GM23248 (cell line): ENCODE data around the gene UPB1. TPM values are rescaled to one million over a fixed set of nuclear protein-coding genes. Genes with fewer than 3 reads are reported as not detected.

ENCODE experiments used
- DNase-seq: peaks from one replicate; pipeline ENCODE4 v3.0.0-alpha.2; 2015
- H2AFZ ChIP-seq: fragments of 200-600 bp; sonication (generic); 2 replicates; pipeline ENCODE4 v1.6.1; 2016; ENCODE audit warnings: antibody characterized with exemption
- H3F3A ChIP-seq: fragments of 200-600 bp; sonication (generic); 2 replicates; pipeline ENCODE4 v1.6.1; 2016; ENCODE audit warnings: mild to moderate bottlenecking, antibody characterized with exemption, mixed run types; ENCODE audit not compliant: insufficient read depth
- H3K27ac ChIP-seq: fragments of 200-600 bp; sonication (generic); 2 replicates; pipeline ENCODE4 v1.5.1; 2016; ENCODE audit warnings: mild to moderate bottlenecking
- H3K27me3 ChIP-seq: fragments of 200-600 bp; sonication (generic); replicated peaks from 2 replicates; pipeline ENCODE4 v1.6.1; 2016; ENCODE audit warnings: mild to moderate bottlenecking; ENCODE audit not compliant: insufficient read depth
- H3K36me3 ChIP-seq: fragments of 200-600 bp; sonication (generic); 2 replicates; pipeline ENCODE4 v1.6.1; 2016; ENCODE audit warnings: low read depth, mild to moderate bottlenecking
- H3K4me1 ChIP-seq: fragments of 200-600 bp; sonication (generic); 2 replicates; pipeline ENCODE4 v1.6.1; 2016; ENCODE audit warnings: mild to moderate bottlenecking; ENCODE audit not compliant: insufficient read depth
- H3K4me2 ChIP-seq: fragments of 200-600 bp; sonication (generic); one replicate; pipeline ENCODE4 v1.6.1; 2016; ENCODE audit warnings: mild to moderate bottlenecking; ENCODE audit not compliant: unreplicated experiment
- H3K4me3 ChIP-seq: fragments of 200-600 bp; sonication (generic); 2 replicates; pipeline ENCODE4 v1.5.1; 2016; ENCODE audit warnings: mild to moderate bottlenecking
- H3K79me2 ChIP-seq: fragments of 200-600 bp; sonication (generic); 2 replicates; pipeline ENCODE4 v1.6.1; 2016; ENCODE audit warnings: mild to moderate bottlenecking; ENCODE audit not compliant: insufficient read depth
- H3K9ac ChIP-seq: fragments of 200-600 bp; sonication (generic); 2 replicates; pipeline ENCODE4 v1.6.1; 2016; ENCODE audit warnings: mild to moderate bottlenecking
- H3K9me2 ChIP-seq: fragments of 200-600 bp; sonication (generic); 2 replicates; pipeline ENCODE4 v1.6.1; 2016; ENCODE audit warnings: mixed run types, mild to moderate bottlenecking, moderate library complexity; ENCODE audit not compliant: insufficient read depth
- H3K9me3 ChIP-seq: fragments of 200-600 bp; sonication (generic); one replicate; pipeline ENCODE4 v1.6.1; 2017; ENCODE audit warnings: low read depth
- H4K20me1 ChIP-seq: fragments of 200-600 bp; sonication (generic); 2 replicates; pipeline ENCODE4 v1.6.0; 2016; ENCODE audit not compliant: insufficient read depth
- EZH2 ChIP-seq: fragments of 200-600 bp; sonication (generic); IDR thresholded peaks from 2 replicates; pipeline ENCODE4 v1.6.1; 2018; ENCODE audit warnings: antibody characterized with exemption, mild to moderate bottlenecking; ENCODE audit not compliant: insufficient read depth, poor library complexity, severe bottlenecking
- EZH2phosphoT487 ChIP-seq: fragments of 200-600 bp; sonication (generic); IDR thresholded peaks from 2 replicates; pipeline ENCODE4 v1.6.1; 2018; ENCODE audit warnings: antibody characterized with exemption, moderate library complexity, mild to moderate bottlenecking, low read depth; ENCODE audit not compliant: insufficient read depth
- WGBS, 2 experiments: methylation state at CpG; one replicate each; pipeline ENCODE4 v1.1.6; 2015 to 2017; ENCODE audit warnings: low lambda C conversion rate in 2 of 2, low coverage in 1 of 2; ENCODE audit errors: missing lambda C conversion rate in 2 of 2; 5-methylcytosine and 5-hydroxymethylcytosine counted together
- in situ Hi-C: fragments of 300-500 bp; cut with MboI; formaldehyde crosslinking; loops from 2 replicates; pipeline ENCODE4 v1.15.0; 2020
- polyA plus RNA-seq: library from polyadenylated mRNA; unstranded; fragments of >200 nt; fragmentation: Nextera tagmentation; extraction: Ambion mirVana; gene quantifications from 2 replicates; pipeline ENCODE4 v1.2.1, GENCODE V29; 2016
- total RNA-seq: library from RNA; depleted of rRNA; stranded (reverse); fragments of >200 nt; shearing (Covaris generic); gene quantifications from 2 replicates; pipeline ENCODE4 v1.2.3, GENCODE V29; 2014

Gene UPB1
- total and polyA plus RNA-seq, 2 experiments from 2014 or later = not detected

GRCh38 chr22:24541681-24542515 lies 46.8 kb downstream of the UPB1 start:
- Histone ChIP-seq H3K27ac (no peak overlapping the region), H3F3A (no peaks in the 10 kb centered on the region), H3K9ac (no peak overlapping the region), H3K9me2 (no peaks in the 10 kb centered on the region), H3K79me2 (no peaks in the 10 kb centered on the region), H3K27me3 (no peaks in the 10 kb centered on the region), H3K4me3 (no peak overlapping the region), H3K4me1 (no peaks in the 10 kb centered on the region), H3K36me3 (no peaks in the 10 kb centered on the region; the same call in 1 of the 2 replicates), H3K9me3 (no peaks in the 10 kb centered on the region), H3K4me2 (no peak overlapping the region), H2AFZ (no peak overlapping the region), H4K20me1 (no peaks in the 10 kb centered on the region)
- no peak for TF ChIP-seq EZH2phosphoT487
- DNase-seq = no peak
- 91 to 92% methylated on average over 6 of the region's 6 CpGs for WGBS, 2 experiments
- in situ Hi-C loops = no loop called here

- H3K9me3 ChIP-seq = no peaks in the 10 kb centered on the region
- H4K20me1 ChIP-seq = no peaks in the 10 kb centered on the region
- H3K4me3 ChIP-seq = no peak overlapping the region
- DNase-seq = no peak
- TF ChIP-seq EZH2 = no peak
- TF ChIP-seq EZH2phosphoT487 = no peak
- WGBS, 2 experiments = 95 to 96% methylated on average over 9 of the region's 9 CpGs
- H3K9ac ChIP-seq = no peak overlapping the region
- H3F3A ChIP-seq = no peaks in the 10 kb centered on the region
- no peak overlapping the region for H3K27ac ChIP-seq
- H3K27me3 ChIP-seq = no peaks in the 10 kb centered on the region
- H3K4me2 ChIP-seq = no peak overlapping the region
- no peaks in the 10 kb centered on the region for H3K9me2 ChIP-seq
- in situ Hi-C loops = no loop called here
- no peaks in the 10 kb centered on the region for H3K79me2 ChIP-seq
- H3K36me3 ChIP-seq = peaks cover 1% of the 10 kb centered on the region; the same call in 1 of the 2 replicates
- H3K4me1 ChIP-seq = no peaks in the 10 kb centered on the region
- H2AFZ ChIP-seq = no peak overlapping the region
Observed at GRCh38 chr22:24542641-24543040, 47.5 kb downstream of the UPB1 start.

- H3K4me1 ChIP-seq = no peaks in the 10 kb centered on the region
- DNase-seq = no peak
- H3K27ac ChIP-seq = no peak overlapping the region
- H2AFZ ChIP-seq = no peak overlapping the region
- H3K79me2 ChIP-seq = peaks cover 3% of the 10 kb centered on the region; the same call in 1 of the 2 replicates
- peaks cover 3% of the 10 kb centered on the region; the same call in 1 of the 2 replicates for H3K36me3 ChIP-seq
- no peaks in the 10 kb centered on the region for H3F3A ChIP-seq
- no peak overlapping the region for H3K9ac ChIP-seq
- no peak for TF ChIP-seq EZH2
- TF ChIP-seq EZH2phosphoT487 = no peak
- H3K9me2 ChIP-seq = no peaks in the 10 kb centered on the region
- no peaks in the 10 kb centered on the region for H4K20me1 ChIP-seq
- 82 to 83% methylated on average over 7 of the region's 7 CpGs for WGBS, 2 experiments
- no peaks in the 10 kb centered on the region for H3K9me3 ChIP-seq
- H3K4me2 ChIP-seq = no peak overlapping the region
- H3K27me3 ChIP-seq = no peaks in the 10 kb centered on the region
- in situ Hi-C loops = no loop called here
- H3K4me3 ChIP-seq = no peak overlapping the region
Observed at GRCh38 chr22:24543185-24543601, 48.1 kb downstream of the UPB1 start.

- in situ Hi-C loops = no loop called here
- Histone ChIP-seq H3K4me2 (no peak overlapping the region), H4K20me1 (no peaks in the 10 kb centered on the region), H3K36me3 (peaks cover 3% of the 10 kb centered on the region; the same call in 1 of the 2 replicates), H3K27ac (no peak overlapping the region), H3K4me3 (no peak overlapping the region), H3K79me2 (peaks cover 9% of the 10 kb centered on the region), H3K9ac (no peak overlapping the region), H3K4me1 (no peaks in the 10 kb centered on the region), H3K27me3 (no peaks in the 10 kb centered on the region), H3K9me3 (no peaks in the 10 kb centered on the region), H2AFZ (no peak overlapping the region), H3F3A (no peaks in the 10 kb centered on the region), H3K9me2 (no peaks in the 10 kb centered on the region)
- no peak for DNase-seq
- no peak for TF ChIP-seq EZH2phosphoT487
- TF ChIP-seq EZH2 = no peak
- 92 to 93% methylated on average over 10 of the region's 11 CpGs for WGBS, 2 experiments
Observed at GRCh38 chr22:24543679-24544243, 48.6 kb downstream of the UPB1 start.
